NCI-H1092 treated with DMSO at 0.1 percent for 48 hours (cell line): ENCODE results near the gene PRKG1.
A peak's percentile ranks its signal among the peaks of the same experiment; 100 is the strongest.
"Not testable (repeated sequence)": the region's sequence is repeated elsewhere in the genome, so short reads cannot be mapped to it uniquely, and the experiment has no call there.

Experiments
- DNase-seq: peaks from one replicate; lab custom pipeline; 2025; lab: John Stamatoyannopoulos, UW

Gene PRKG1

GRCh38 chr10:52213321-52213752 lies 1139.0 kb downstream of the PRKG1 start:
- no peak for DNase-seq

- peak; percentile 35 for DNase-seq
Measured at GRCh38 chr10:52215745-52216361, 1141.6 kb downstream of the PRKG1 start.

GRCh38 chr10:52216852-52217251 lies 1142.6 kb downstream of the PRKG1 start:
- DNase-seq, result no peak

GRCh38 chr10:52217531-52217930 lies 1143.2 kb downstream of the PRKG1 start:
- no peak for DNase-seq

GRCh38 chr10:52220947-52221346 lies 1146.7 kb downstream of the PRKG1 start:
- no peak for DNase-seq

- no peak for DNase-seq
Measured at GRCh38 chr10:52221923-52222322, 1147.6 kb downstream of the PRKG1 start.

- DNase-seq, result no peak
Measured at GRCh38 chr10:52226197-52226847, 1152.0 kb downstream of the PRKG1 start.

- DNase-seq, result no peak
Measured at GRCh38 chr10:52228556-52228955, 1154.3 kb downstream of the PRKG1 start.

GRCh38 chr10:52229291-52229931 lies 1155.1 kb downstream of the PRKG1 start:
- no peak for DNase-seq

- no peak for DNase-seq
Measured at GRCh38 chr10:52232561-52233350, 1158.5 kb downstream of the PRKG1 start.

GRCh38 chr10:52233351-52233991 lies 1159.2 kb downstream of the PRKG1 start:
- not testable (repeated sequence) for DNase-seq

GRCh38 chr10:52239771-52240170 lies 1165.5 kb downstream of the PRKG1 start:
- DNase-seq, result no peak

- no peak for DNase-seq
Measured at GRCh38 chr10:52245547-52245946, 1171.3 kb downstream of the PRKG1 start.

- DNase-seq, result not testable (repeated sequence)
Measured at GRCh38 chr10:52247929-52248328, 1173.6 kb downstream of the PRKG1 start.

- DNase-seq, result no peak
Measured at GRCh38 chr10:52248697-52249306, 1174.5 kb downstream of the PRKG1 start.

- no peak for DNase-seq
Measured at GRCh38 chr10:52249850-52250395, 1175.6 kb downstream of the PRKG1 start.

- no peak for DNase-seq
Measured at GRCh38 chr10:52250510-52250909, 1176.2 kb downstream of the PRKG1 start.

- no peak for DNase-seq
Measured at GRCh38 chr10:52252307-52252706, 1178.0 kb downstream of the PRKG1 start.

- no peak for DNase-seq
Measured at GRCh38 chr10:52256832-52257691, 1182.8 kb downstream of the PRKG1 start.

GRCh38 chr10:52257692-52258075 lies 1183.4 kb downstream of the PRKG1 start:
- no peak for DNase-seq
